Spinal cord (tissue), 10 donors: ENCODE data around the gene BLNK. TPM values are rescaled to one million over a fixed set of nuclear protein-coding genes. Genes with fewer than 3 reads are reported as not detected.
"Not testable (repeated sequence)": the region's sequence is repeated elsewhere in the genome, so short reads cannot be mapped to it uniquely, and the experiment has no call there.

Experiments used
- DNase-seq, 6 donors: peaks; one replicate each; pipeline versions ENCODE4 v3.0.0 to v3.0.0-alpha.2; 2013 to 2015; ENCODE audit warnings: low spot score in 6 of 6, low read depth in 4 of 6
- H3K27ac ChIP-seq: one replicate; pipeline ENCODE4 v1.5.1; 2013; ENCODE audit warnings: low read depth, low read length, control low read depth
- H3K27me3 ChIP-seq: one replicate; pipeline ENCODE4 v1.6.1; 2013; ENCODE audit warnings: low read length; ENCODE audit not compliant: control insufficient read depth, insufficient read depth
- H3K36me3 ChIP-seq: one replicate; pipeline ENCODE4 v1.6.1; 2013; ENCODE audit warnings: low read length; ENCODE audit not compliant: control insufficient read depth, insufficient read depth
- H3K4me1 ChIP-seq: one replicate; pipeline ENCODE4 v1.6.1; 2013; ENCODE audit warnings: low read length; ENCODE audit not compliant: control insufficient read depth, insufficient read depth
- H3K4me3 ChIP-seq: one replicate; pipeline ENCODE4 v1.5.1; 2013; ENCODE audit warnings: low read depth, low read length, control low read depth
- H3K9me3 ChIP-seq: one replicate; pipeline ENCODE4 v1.6.1; 2013; ENCODE audit warnings: low read length; ENCODE audit not compliant: control insufficient read depth, insufficient read depth
- WGBS: methylation state at CpG from one replicate; pipeline ENCODE4 v1.1.5; 2013; ENCODE audit warnings: missing lambda C conversion rate; ENCODE audit not compliant: insufficient coverage; 5-methylcytosine and 5-hydroxymethylcytosine counted together
- polyA plus RNA-seq, 2 donors: library from polyadenylated mRNA; unstranded; fragments of 120-200 nt; gene quantifications; one replicate each; pipeline ENCODE4 v1.2.1, GENCODE V29; 2013; ENCODE audit not compliant: insufficient read length in 2 of 2
- total RNA-seq, 2 donors: library from RNA; depleted of rRNA in 1 of 2; stranded (reverse); fragments of 120-200 nt in 1 of 2; fragments of >200 nt in 1 of 2; gene quantifications; one replicate each; pipeline versions ENCODE4 v1.2.3 to v1.2.4, GENCODE V29; 2013 to 2014
- donor health status: healthy.

Gene BLNK
- total and polyA plus RNA-seq, 4 donors: 4.8 to 7.7 (median 5.6) TPM

- DNase-seq: no peak
- Histone ChIP-seq H3K9me3 (no peaks in the 10 kb centered on the region), H3K27me3 (no peaks in the 10 kb centered on the region), H3K4me1 (no peaks in the 10 kb centered on the region), H3K36me3 (no peaks in the 10 kb centered on the region), H3K27ac (no peak overlapping the region), H3K4me3 (no peak overlapping the region)
- WGBS: no CpG with 5 or more reads among the region's 4 CpGs
These were observed 53.7 kb downstream of the BLNK start for GRCh38 chr10:96217711-96218110.

DNA sequence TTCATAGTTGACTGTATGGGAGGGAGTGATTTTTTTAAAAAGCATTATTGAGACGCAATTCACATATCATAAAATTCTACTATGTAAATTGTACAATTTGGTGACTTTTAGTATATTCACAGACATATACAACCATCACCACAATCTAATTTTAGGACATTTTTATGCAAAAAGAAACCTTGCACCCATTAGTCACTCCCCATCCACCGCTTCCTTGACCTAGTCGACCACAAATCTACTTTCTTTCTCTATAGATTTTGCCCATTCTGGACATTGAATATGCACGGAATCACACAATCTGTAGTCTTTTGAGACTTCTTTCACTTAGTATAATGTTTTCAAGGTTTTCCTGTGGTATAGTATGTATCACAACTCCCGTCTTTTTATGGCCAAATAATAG lies 54.6 kb downstream of the BLNK start:
- no peak for DNase-seq
- Histone ChIP-seq H3K27me3 (no peaks in the 10 kb centered on the region), H3K9me3 (no peaks in the 10 kb centered on the region), H3K4me1 (no peaks in the 10 kb centered on the region), H3K36me3 (no peaks in the 10 kb centered on the region), H3K4me3 (no peak overlapping the region), H3K27ac (no peak overlapping the region)
- WGBS: no CpG with 5 or more reads among the region's 5 CpGs

GRCh38 chr10:96212911-96213310 lies 58.5 kb downstream of the BLNK start:
- WGBS: 88% methylated on average over 1 of the region's 1 CpG
- Histone ChIP-seq H3K36me3 (no peaks in the 10 kb centered on the region), H3K4me3 (no peak overlapping the region), H3K27ac (no peak overlapping the region), H3K4me1 (no peaks in the 10 kb centered on the region), H3K9me3 (no peaks in the 10 kb centered on the region), H3K27me3 (no peaks in the 10 kb centered on the region)
- DNase-seq: no peak

DNA sequence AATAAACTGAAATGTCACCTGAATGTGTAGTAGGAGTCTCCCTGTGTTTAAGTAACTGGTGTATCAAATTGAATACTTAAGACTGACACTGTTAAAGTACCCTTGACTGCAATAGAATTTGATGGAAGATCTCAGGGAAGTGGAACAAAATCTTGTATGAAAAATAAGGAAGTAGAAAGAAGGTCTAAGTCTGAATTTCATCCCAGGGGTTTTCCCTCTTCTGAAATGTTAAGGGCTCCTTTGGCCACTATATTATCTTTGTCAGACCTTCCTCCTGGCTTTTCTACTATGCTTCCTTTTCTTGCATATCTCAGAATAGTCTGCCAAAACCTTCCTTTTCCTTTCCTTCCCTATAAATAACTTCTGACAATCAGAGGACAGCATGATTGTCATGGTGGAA lies 59.6 kb downstream of the BLNK start:
- H3K4me1 ChIP-seq: no peaks in the 10 kb centered on the region
- no peak overlapping the region for H3K4me3 ChIP-seq
- H3K27me3 ChIP-seq: no peaks in the 10 kb centered on the region
- no peaks in the 10 kb centered on the region for H3K36me3 ChIP-seq
- no peak overlapping the region for H3K27ac ChIP-seq
- H3K9me3 ChIP-seq: no peaks in the 10 kb centered on the region
- no peak for DNase-seq

DNA sequence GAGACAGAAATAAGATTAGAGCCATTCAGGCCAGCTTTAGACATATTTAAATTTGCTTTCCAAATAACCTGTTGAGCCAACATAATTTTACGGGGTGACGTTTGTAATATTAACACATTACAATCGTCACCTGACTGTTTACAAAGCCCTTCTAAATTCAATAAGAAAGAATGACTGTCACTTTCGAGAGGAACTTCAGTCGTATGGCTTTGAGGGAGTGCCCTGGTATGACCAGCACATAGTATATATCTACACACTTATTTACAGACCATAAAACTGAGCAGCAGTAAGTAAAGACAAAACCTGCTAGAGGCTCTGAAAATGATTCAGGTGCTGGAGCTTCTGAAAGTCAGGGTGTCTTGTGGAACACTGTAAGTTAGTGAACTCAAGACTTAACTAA lies 62.4 kb downstream of the BLNK start:
- H3K9me3 ChIP-seq: no peaks in the 10 kb centered on the region
- no peak for DNase-seq
- H3K27me3 ChIP-seq: no peaks in the 10 kb centered on the region
- no CpG with 5 or more reads among the region's 5 CpGs for WGBS
- no peak overlapping the region for H3K4me3 ChIP-seq
- H3K4me1 ChIP-seq: no peaks in the 10 kb centered on the region
- H3K36me3 ChIP-seq: no peaks in the 10 kb centered on the region
- H3K27ac ChIP-seq: no peak overlapping the region

- Histone ChIP-seq H3K9me3 (no peaks in the 10 kb centered on the region), H3K4me3 (no peak overlapping the region), H3K4me1 (no peaks in the 10 kb centered on the region), H3K27ac (no peak overlapping the region), H3K27me3 (no peaks in the 10 kb centered on the region), H3K36me3 (no peaks in the 10 kb centered on the region)
- WGBS: 86% methylated on average over 1 of the region's 2 CpGs
- no peak for DNase-seq
These were observed 63.1 kb downstream of the BLNK start for GRCh38 chr10:96208271-96208670.

GRCh38 chr10:96205580-96205979 lies 65.8 kb downstream of the BLNK start:
- no peaks in the 10 kb centered on the region for H3K9me3 ChIP-seq
- WGBS: 100% methylated on average over 1 of the region's 1 CpG
- no peak overlapping the region for H3K27ac ChIP-seq
- no peaks in the 10 kb centered on the region for H3K27me3 ChIP-seq
- no peak overlapping the region for H3K4me3 ChIP-seq
- no peaks in the 10 kb centered on the region for H3K36me3 ChIP-seq
- no peaks in the 10 kb centered on the region for H3K4me1 ChIP-seq
- no peak for DNase-seq

GRCh38 chr10:96201525-96201924 lies 69.8 kb downstream of the BLNK start:
- no peak overlapping the region for H3K4me3 ChIP-seq
- no CpG with 5 or more reads among the region's 1 CpG for WGBS

DNA sequence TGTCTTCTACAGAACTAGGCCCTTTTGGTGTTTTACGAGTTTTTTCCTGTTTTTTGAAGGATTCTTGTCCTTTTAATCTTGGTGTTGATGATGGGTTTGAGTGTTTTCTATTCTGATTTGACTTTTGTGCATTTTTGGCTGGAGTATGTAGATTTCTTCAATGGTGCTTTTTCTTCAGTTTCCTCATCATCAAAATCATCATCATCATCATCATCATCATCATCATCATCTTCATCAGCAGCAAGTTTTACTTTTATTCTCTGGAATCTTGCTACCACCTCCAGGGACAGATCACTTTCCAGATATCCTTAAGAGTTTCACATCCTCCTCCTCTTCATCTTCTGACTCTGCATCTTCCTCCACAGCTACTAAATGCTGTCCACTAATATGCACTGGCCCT lies 81.9 kb downstream of the BLNK start:
- H3K4me1 ChIP-seq, H3K9me3 ChIP-seq, DNase-seq, H3K4me3 ChIP-seq, H3K27me3 ChIP-seq, H3K36me3 ChIP-seq, H3K27ac ChIP-seq: not testable (repeated sequence)
- WGBS: no CpG with 5 or more reads among the region's 1 CpG

More at GRCh38 chr10:96201525-96201924, 69.8 kb downstream of the BLNK start:
- Histone ChIP-seq H3K27ac (no peak overlapping the region), H3K9me3 (no peaks in the 10 kb centered on the region), H3K27me3 (no peaks in the 10 kb centered on the region), H3K36me3 (no peaks in the 10 kb centered on the region), H3K4me1 (no peaks in the 10 kb centered on the region)
- DNase-seq: no peak

DNA sequence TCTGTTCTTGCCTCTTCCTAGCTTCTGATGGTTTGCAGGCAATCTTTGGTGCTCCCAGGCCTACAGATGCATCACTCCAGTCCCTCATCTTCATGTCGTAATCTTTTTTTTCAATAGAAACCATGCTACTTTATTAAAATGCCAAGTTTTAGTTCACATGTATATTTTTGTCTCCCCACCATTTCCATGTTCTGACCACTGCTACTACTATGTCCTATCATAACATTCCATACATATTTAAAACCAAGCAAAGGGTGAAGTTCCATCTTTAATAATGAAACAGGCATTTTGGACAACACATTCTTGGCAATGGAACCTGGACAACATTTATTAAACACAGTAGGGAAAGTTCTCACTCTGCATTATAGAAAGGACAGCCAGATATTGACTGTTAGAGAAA lies 82.5 kb downstream of the BLNK start:
- H3K9me3 ChIP-seq: no peaks in the 10 kb centered on the region
- H3K36me3 ChIP-seq: no peaks in the 10 kb centered on the region
- no peak overlapping the region for H3K4me3 ChIP-seq
- no peaks in the 10 kb centered on the region for H3K27me3 ChIP-seq
- H3K4me1 ChIP-seq: no peaks in the 10 kb centered on the region
- H3K27ac ChIP-seq: no peak overlapping the region
- DNase-seq: no peak
- 100% methylated on average over 1 of the region's 1 CpG for WGBS
